NT2/D1 (cell line): ENCODE measurements around the gene PSMD2.

Source experiments
- SUZ12 ChIP-seq: IDR thresholded peaks from 2 replicates; pipeline ENCODE4 v1.6.1; 2011; ENCODE audit not compliant: insufficient read length, insufficient read depth; ENCODE audit errors: extremely low read depth
- YY1 ChIP-seq: IDR thresholded peaks from 2 replicates; pipeline ENCODE4 v1.6.1; 2011; ENCODE audit not compliant: insufficient read length, insufficient read depth

- TF ChIP-seq SUZ12 (no peak), YY1 (no peak)
These were observed 51.6 kb downstream of the PSMD2 start for GRCh38 chr3:184350618-184351017.
